PC-3 (cell line): ENCODE results near the gene GNB1.

Experiments
- CTCF ChIP-seq: fragments of 300-600 bp; sonication (generic); conservative IDR thresholded peaks from 2 replicates; pipeline ENCODE4 v1.5.1; 2017; ENCODE audit warnings: antibody characterized with exemption, low read depth, mild to moderate bottlenecking, low read length
- EZH2 ChIP-seq: fragments of 300-600 bp; sonication (generic); IDR thresholded peaks from one replicate; pipeline ENCODE4 v1.6.1; 2017; ENCODE audit warnings: antibody characterized with exemption, mild to moderate bottlenecking, low read length; ENCODE audit not compliant: unreplicated experiment

- no peak for TF ChIP-seq CTCF
- TF ChIP-seq EZH2, result no peak
These were observed 25.3 kb upstream of the GNB1 start for GRCh38 chr1:1915911-1916840.
